HepG2 (cell line): ENCODE measurements around the gene BCL7A. TPM values are rescaled to one million over a fixed set of nuclear protein-coding genes. Genes with fewer than 3 reads are reported as not detected.

Source experiments
- ATAC-seq: fragments of 200-7000 bp; cut with Tn5 transposase; 3 replicates; pipeline ENCODE4 v1.9.1; 2020; ENCODE audit warnings: mild to moderate bottlenecking, moderate library complexity
- BruUV-seq: library from RNA; stranded (reverse); fragments of 400-500 nt; replicated peaks from 2 replicates; lab custom pipeline; 2021; lab: Mats Ljungman, UMichigan
- CTCF ChIA-PET: fragments of 300-600 bp; formaldehyde crosslinking; extraction: SDS; loops from one replicate; lab custom pipeline; 2021; ENCODE audit warnings: low total read pairs, inconsistent platforms, low intra/inter-chr PET ratio; lab: Yijun Ruan, JAX
- POLR2A ChIA-PET: fragments of 350-600 bp; sonication (Branson Sonifier 250); formaldehyde crosslinking; loops from one replicate; lab custom pipeline; 2020; ENCODE audit warnings: antibody characterized with exemption, inconsistent platforms; lab: Yijun Ruan, JAX
- DNase-seq: peaks from one replicate; pipeline ENCODE4 v3.0.0-alpha.2; 2015; ENCODE audit warnings: low spot score
- FAIRE-seq: peaks from 3 replicates; lab custom pipeline; 2011; peaks lifted over from hg19 to GRCh38; lab: Jason Lieb, UNC
- H2AFZ ChIP-seq: one replicate; pipeline ENCODE4 v1.6.1; 2011; ENCODE audit warnings: low read length, inconsistent platforms
- H3K27ac ChIP-seq: fragments of 300-600 bp; 3 replicates; pipeline ENCODE4 v1.8.0; 2011; ENCODE audit warnings: mixed run types, mild to moderate bottlenecking, mixed read lengths, low read length, inconsistent platforms; ENCODE audit not compliant: insufficient read depth; ENCODE audit errors: extremely low read length
- H3K27me3 ChIP-seq, 2 experiments: fragments of 200-600 bp in 1 of 2; 2 replicates in 1 of 2; 3 replicates in 1 of 2; pipeline versions ENCODE4 v1.6.0 to v1.8.0; 2011; ENCODE audit warnings: low read length in 2 of 2, mild to moderate bottlenecking in 2 of 2, moderate library complexity in 2 of 2, inconsistent platforms in 1 of 2; ENCODE audit not compliant: insufficient read depth in 2 of 2, control insufficient read depth in 1 of 2
- H3K36me3 ChIP-seq, 2 experiments: fragments of 200-600 bp in 1 of 2; replicated peaks in 1 of 2; 2 replicates in 1 of 2; 3 replicates in 1 of 2; pipeline versions ENCODE4 v1.5.1 to v1.8.0; 2011; ENCODE audit warnings: low read length in 2 of 2, inconsistent platforms in 1 of 2; ENCODE audit not compliant: insufficient read depth in 2 of 2, control insufficient read depth in 1 of 2
- H3K4me1 ChIP-seq: 2 replicates; pipeline ENCODE4 v1.5.1; 2012; ENCODE audit warnings: low read length, inconsistent platforms; ENCODE audit not compliant: insufficient read depth
- H3K4me2 ChIP-seq: 2 replicates; pipeline ENCODE4 v1.6.0; 2011; ENCODE audit warnings: low read depth, low read length, inconsistent platforms
- H3K4me3 ChIP-seq, 3 experiments: fragments of 200-600 bp in 1 of 3; sonication (generic), shearing (Covaris generic) in 1 of 3; replicated peaks in 1 of 3; 2 replicates each; pipeline ENCODE4 v1.5.1; 2011 to 2016; ENCODE audit warnings: low read length in 3 of 3, inconsistent platforms in 2 of 3, low read depth in 2 of 3, mild to moderate bottlenecking in 2 of 3, control low read depth in 1 of 3, mixed read lengths in 1 of 3; ENCODE audit not compliant: insufficient read depth in 1 of 3
- H3K79me2 ChIP-seq: one replicate; pipeline ENCODE4 v1.6.1; 2011; ENCODE audit warnings: low read length, inconsistent platforms; ENCODE audit not compliant: insufficient read depth
- H3K9ac ChIP-seq: 2 replicates; pipeline ENCODE4 v1.6.0; 2011; ENCODE audit warnings: mild to moderate bottlenecking, low read depth, low read length, inconsistent platforms; ENCODE audit not compliant: insufficient read depth
- H3K9me3 ChIP-seq: 2 replicates; pipeline ENCODE4 v1.5.1; 2012; ENCODE audit warnings: mild to moderate bottlenecking, low read length
- H4K20me1 ChIP-seq: 2 replicates; pipeline ENCODE4 v1.6.0; 2011; ENCODE audit warnings: inconsistent platforms, mild to moderate bottlenecking, low read length, moderate library complexity; ENCODE audit not compliant: insufficient read depth
- AKAP8 ChIP-seq: sonication (generic); formaldehyde crosslinking; IDR thresholded peaks from 2 replicates; pipeline ENCODE4 v1.5.1; 2020; ENCODE audit warnings: mild to moderate bottlenecking, missing genetic modification reagents
- DNMT3B ChIP-seq: conservative IDR thresholded peaks from 2 replicates; pipeline ENCODE4 v1.6.1; 2016; ENCODE audit warnings: missing biosample characterization, control low read depth
- ERF ChIP-seq: IDR thresholded peaks from 2 replicates; pipeline ENCODE4 v1.6.1; 2018; ENCODE audit warnings: missing biosample characterization, missing genetic modification reagents
- NR2C2 ChIP-seq: sonication (generic); formaldehyde crosslinking; IDR thresholded peaks from 2 replicates; pipeline ENCODE4 v1.4.0; 2020; ENCODE audit warnings: missing genetic modification reagents, mild to moderate bottlenecking, moderate library complexity, borderline replicate concordance
- NR2F6 ChIP-seq, 2 experiments: IDR thresholded peaks; 2 replicates each; pipeline ENCODE4 v1.6.1; 2016; ENCODE audit warnings: antibody characterized with exemption in 1 of 2, mild to moderate bottlenecking in 1 of 2
- RAD51 ChIP-seq: fragments of 450-650 bp; IDR thresholded peaks from 2 replicates; pipeline ENCODE4 v1.6.1; 2016; ENCODE audit warnings: borderline replicate concordance
- RARA ChIP-seq: IDR thresholded peaks from 2 replicates; pipeline ENCODE4 v1.6.1; 2016; ENCODE audit warnings: missing genetic modification reagents, missing compliant biosample characterization
- SALL1 ChIP-seq: sonication (generic); formaldehyde crosslinking; IDR thresholded peaks from 2 replicates; pipeline ENCODE4 v1.8.0; 2022; ENCODE audit warnings: mild to moderate bottlenecking, missing genetic modification reagents
- SP4 ChIP-seq: sonication (generic); formaldehyde crosslinking; IDR thresholded peaks from 2 replicates; pipeline ENCODE4 v1.8.1; 2023; ENCODE audit warnings: mild to moderate bottlenecking, missing genetic modification reagents
- TOE1 ChIP-seq: sonication (generic); formaldehyde crosslinking; IDR thresholded peaks from 2 replicates; pipeline ENCODE4 v1.4.0; 2020; ENCODE audit warnings: mild to moderate bottlenecking, missing genetic modification reagents
- ZFX ChIP-seq: sonication (generic); formaldehyde crosslinking; IDR thresholded peaks from 2 replicates; pipeline ENCODE4 v1.4.0; 2020; ENCODE audit warnings: mild to moderate bottlenecking, low read depth, missing genetic modification reagents, moderate library complexity
- ZFYVE20 ChIP-seq: sonication (generic); formaldehyde crosslinking; IDR thresholded peaks from 2 replicates; pipeline ENCODE4 v1.8.0; 2023; ENCODE audit warnings: low read depth, mild to moderate bottlenecking, moderate library complexity, missing genetic modification reagents, borderline replicate concordance
- ZNF121 ChIP-seq: sonication (generic); formaldehyde crosslinking; IDR thresholded peaks from 2 replicates; pipeline ENCODE4 v1.5.0; 2020; ENCODE audit warnings: mild to moderate bottlenecking, missing genetic modification reagents
- ZNF282 ChIP-seq: fragments of 450-650 bp; IDR thresholded peaks from 2 replicates; pipeline ENCODE4 v1.6.1; 2018; ENCODE audit not compliant: partially characterized antibody
- ZNF546 ChIP-seq: sonication (generic); formaldehyde crosslinking; conservative IDR thresholded peaks from 2 replicates; pipeline ENCODE4 v1.8.1; 2023; ENCODE audit warnings: mild to moderate bottlenecking, missing genetic modification reagents
- ZNF83 ChIP-seq: sonication (generic); formaldehyde crosslinking; IDR thresholded peaks from 2 replicates; pipeline ENCODE4 v1.4.0; 2020; ENCODE audit warnings: missing genetic modification reagents, mild to moderate bottlenecking, borderline replicate concordance
- WGBS: methylation state at CpG from one replicate; pipeline ENCODE4 v1.1.6; 2017; ENCODE audit warnings: low lambda C conversion rate; 5-methylcytosine and 5-hydroxymethylcytosine counted together
- in situ Hi-C: cut with HindIII; loops from 2 replicates; pipeline ENCODE4 v1.10.0; 2017; ENCODE audit warnings: low pct_unique_long_range_greater_than_20kb; ENCODE audit not compliant: extremely low pct_ligation_motif_present
- intact Hi-C: fragments of 100-400 bp; cut with micrococcal nuclease; formaldehyde crosslinking; loops from one replicate; pipeline ENCODE4 v1.10.0; 2022; ENCODE audit not compliant: unreplicated experiment
- polyA plus RNA-seq, 8 experiments: library from polyadenylated mRNA; depleted of rRNA in 3 of 8; stranded (reverse) in 7 of 8; unstranded in 1 of 8; fragments of >200 nt; fragmentation: Illumina TruSeq in 4 of 8; extraction: Trizol in 4 of 8; gene quantifications; 2 replicates each; pipeline versions ENCODE4 v1.2.1 to v1.2.3, GENCODE V29; 2011 to 2016; ENCODE audit warnings: low read depth in 4 of 8, missing spikeins in 1 of 8, mixed read lengths in 1 of 8; ENCODE audit not compliant: insufficient read depth in 1 of 8
- total RNA-seq, 5 experiments: library from RNA; depleted of rRNA; stranded (reverse); fragments of >200 nt; fragmentation: Illumina TruSeq; extraction: Trizol; gene quantifications; 2 replicates each; pipeline ENCODE4 v1.2.3, GENCODE V29; 2016; ENCODE audit warnings: low read depth in 1 of 5
- TF ChIP-seq, protein P1 (sequence below): sonication (generic); formaldehyde crosslinking; IDR thresholded peaks from 2 replicates; pipeline ENCODE4 v1.4.0; 2020; ENCODE audit warnings: low read depth, mild to moderate bottlenecking, missing genetic modification reagents
- TF ChIP-seq, protein P2 (sequence below): sonication (generic); formaldehyde crosslinking; IDR thresholded peaks from 2 replicates; pipeline ENCODE4 v1.5.1; 2020; ENCODE audit warnings: mild to moderate bottlenecking, missing genetic modification reagents, moderate library complexity

BCL7A gene
- total and polyA plus RNA-seq, 2 of the 13 experiments (the other 11 are each of a cell fraction or from before 2014, with no cell fraction given): 4.1 to 6.2 TPM

DNA sequence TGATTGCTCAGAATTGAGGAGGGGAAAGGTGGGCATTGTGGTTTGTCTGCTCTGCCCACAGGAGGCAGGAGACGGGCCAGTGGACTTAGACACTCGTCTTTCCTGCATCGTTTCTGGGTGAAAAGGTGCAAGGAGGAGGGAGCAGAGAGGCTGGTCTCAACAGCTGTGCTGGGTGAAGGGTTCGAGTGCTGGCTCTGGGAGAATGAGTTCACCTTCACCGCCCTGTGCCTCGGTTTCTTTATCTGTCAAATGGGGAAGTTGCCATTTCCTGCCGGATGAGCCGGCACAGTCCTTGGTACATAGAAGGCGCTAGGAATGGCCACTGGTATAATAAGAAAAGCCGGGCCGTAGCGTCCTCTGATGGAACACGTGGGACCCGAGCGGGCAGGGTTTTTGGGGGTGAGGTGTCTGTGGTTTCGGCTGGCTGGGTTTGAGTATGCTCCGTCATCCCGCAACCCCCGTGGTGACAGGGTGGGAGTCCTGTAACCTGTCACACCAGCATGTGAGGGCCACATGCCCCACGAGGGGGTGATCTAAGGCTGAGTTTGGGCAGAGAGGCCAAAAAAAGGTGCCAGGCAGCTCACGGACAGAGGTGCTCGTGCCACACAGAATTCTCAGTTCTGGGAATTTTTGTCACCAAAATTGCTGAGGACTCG, 7.3 kb downstream of the BCL7A start (continued):
- TF ChIP-seq RAD51 (no peak), ZFX (CRISPR knock-in tag) (no peak), ZFYVE20 (no peak), ZNF282 (no peak), ZNF83 (CRISPR knock-in tag) (no peak), ERF (CRISPR knock-in tag) (no peak), ZNF546 (CRISPR knock-in tag) (no peak)
- TF ChIP-seq, protein P1, sequence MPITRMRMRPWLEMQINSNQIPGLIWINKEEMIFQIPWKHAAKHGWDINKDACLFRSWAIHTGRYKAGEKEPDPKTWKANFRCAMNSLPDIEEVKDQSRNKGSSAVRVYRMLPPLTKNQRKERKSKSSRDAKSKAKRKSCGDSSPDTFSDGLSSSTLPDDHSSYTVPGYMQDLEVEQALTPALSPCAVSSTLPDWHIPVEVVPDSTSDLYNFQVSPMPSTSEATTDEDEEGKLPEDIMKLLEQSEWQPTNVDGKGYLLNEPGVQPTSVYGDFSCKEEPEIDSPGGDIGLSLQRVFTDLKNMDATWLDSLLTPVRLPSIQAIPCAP: no peak
- TF ChIP-seq, all 625 proteins: peak for 0

DNA sequence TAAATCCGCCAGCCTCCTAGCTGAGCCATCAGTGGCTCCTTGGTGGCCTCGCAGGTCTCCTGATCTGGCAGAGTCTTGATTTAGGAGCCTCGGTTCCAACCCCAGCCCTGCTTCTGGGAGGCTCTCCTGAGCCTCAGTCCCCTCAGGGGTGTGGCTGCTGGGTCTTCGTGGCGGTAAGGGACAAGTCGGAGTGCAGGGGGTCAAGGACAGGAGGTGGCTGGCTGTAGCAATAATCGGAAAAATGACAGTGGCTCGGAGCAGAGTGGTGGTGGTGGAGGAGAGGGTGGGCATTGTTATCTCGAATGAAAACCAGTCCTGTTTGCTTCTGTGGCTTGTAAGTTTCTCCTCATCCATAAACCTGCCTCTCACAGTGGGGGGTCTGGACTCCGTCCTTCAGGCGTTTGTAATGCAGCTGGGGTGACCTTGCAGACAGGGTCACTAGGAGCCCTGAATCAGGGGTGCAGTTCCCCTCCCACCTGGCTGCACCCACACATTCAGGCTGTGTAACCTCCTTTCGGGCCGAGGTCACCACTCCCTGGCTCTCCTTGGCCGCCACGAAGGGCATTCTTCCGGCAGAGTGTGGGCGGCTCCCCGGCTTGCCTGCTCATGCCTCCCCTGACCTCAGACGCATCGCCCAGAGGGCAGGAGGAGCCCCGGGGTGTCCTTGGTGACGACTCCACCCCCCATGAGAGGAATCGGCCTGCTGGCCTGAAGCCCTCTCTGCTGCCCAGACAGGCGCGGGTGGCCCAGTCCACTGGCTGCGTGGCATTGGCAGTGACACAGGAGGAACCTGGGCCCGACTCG, 8.1 kb downstream of the BCL7A start:
- intact Hi-C loops (loop anchor here (10.0 kb wide), 1 partner anchor 115 kb away; the partner anchor contains the start of gene CFAP251), in situ Hi-C loops (no loop called here)
- no TSS peak for BruUV-seq
- POLR2A ChIA-PET: no interaction called here
- ATAC-seq: peak; percentile 15
- Histone ChIP-seq H3K4me1 (peaks cover 20% of the 10 kb centered on the region), H3K79me2 (peaks cover 12% of the 10 kb centered on the region), H4K20me1 (0 out of 2 replicates have a peak, but pooled peaks cover 3% of the 10 kb centered on the region)
- FAIRE-seq: no peak
- no peak for TF ChIP-seq TOE1 (CRISPR knock-in tag)
- no peak for TF ChIP-seq DNMT3B
- peak; percentile 52; the same call in 1 of the 2 replicates for TF ChIP-seq NR2F6 (IDR thresholded peaks at IDR 0.05)
- TF ChIP-seq NR2F6 (CRISPR knock-in tag; IDR thresholded peaks at IDR 0.05): peak; percentile 58
- peak; percentile 77; the same call in 1 of the 2 replicates for TF ChIP-seq AKAP8 (CRISPR knock-in tag)
- TF ChIP-seq, protein P2, sequence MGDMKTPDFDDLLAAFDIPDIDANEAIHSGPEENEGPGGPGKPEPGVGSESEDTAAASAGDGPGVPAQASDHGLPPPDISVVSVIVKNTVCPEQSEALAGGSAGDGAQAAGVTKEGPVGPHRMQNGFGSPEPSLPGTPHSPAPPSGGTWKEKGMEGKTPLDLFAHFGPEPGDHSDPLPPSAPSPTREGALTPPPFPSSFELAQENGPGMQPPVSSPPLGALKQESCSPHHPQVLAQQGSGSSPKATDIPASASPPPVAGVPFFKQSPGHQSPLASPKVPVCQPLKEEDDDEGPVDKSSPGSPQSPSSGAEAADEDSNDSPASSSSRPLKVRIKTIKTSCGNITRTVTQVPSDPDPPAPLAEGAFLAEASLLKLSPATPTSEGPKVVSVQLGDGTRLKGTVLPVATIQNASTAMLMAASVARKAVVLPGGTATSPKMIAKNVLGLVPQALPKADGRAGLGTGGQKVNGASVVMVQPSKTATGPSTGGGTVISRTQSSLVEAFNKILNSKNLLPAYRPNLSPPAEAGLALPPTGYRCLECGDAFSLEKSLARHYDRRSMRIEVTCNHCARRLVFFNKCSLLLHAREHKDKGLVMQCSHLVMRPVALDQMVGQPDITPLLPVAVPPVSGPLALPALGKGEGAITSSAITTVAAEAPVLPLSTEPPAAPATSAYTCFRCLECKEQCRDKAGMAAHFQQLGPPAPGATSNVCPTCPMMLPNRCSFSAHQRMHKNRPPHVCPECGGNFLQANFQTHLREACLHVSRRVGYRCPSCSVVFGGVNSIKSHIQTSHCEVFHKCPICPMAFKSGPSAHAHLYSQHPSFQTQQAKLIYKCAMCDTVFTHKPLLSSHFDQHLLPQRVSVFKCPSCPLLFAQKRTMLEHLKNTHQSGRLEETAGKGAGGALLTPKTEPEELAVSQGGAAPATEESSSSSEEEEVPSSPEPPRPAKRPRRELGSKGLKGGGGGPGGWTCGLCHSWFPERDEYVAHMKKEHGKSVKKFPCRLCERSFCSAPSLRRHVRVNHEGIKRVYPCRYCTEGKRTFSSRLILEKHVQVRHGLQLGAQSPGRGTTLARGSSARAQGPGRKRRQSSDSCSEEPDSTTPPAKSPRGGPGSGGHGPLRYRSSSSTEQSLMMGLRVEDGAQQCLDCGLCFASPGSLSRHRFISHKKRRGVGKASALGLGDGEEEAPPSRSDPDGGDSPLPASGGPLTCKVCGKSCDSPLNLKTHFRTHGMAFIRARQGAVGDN (CRISPR knock-in tag): peak; percentile 10; the same call in 1 of the 2 replicates
- TF ChIP-seq SP4 (CRISPR knock-in tag): 0 out of 2 replicates have a peak, but pooled peaks have one; percentile 31
- TF ChIP-seq NR2C2 (CRISPR knock-in tag): 0 out of 2 replicates have a peak, but pooled peaks have one; percentile 28
- TF ChIP-seq ZNF121 (CRISPR knock-in tag): no peak
- peak; percentile 16; the same call in 1 of the 2 replicates for TF ChIP-seq SALL1 (CRISPR knock-in tag)
- TF ChIP-seq RARA (CRISPR knock-in tag): peak; percentile 23; the same call in 1 of the 2 replicates
- TF ChIP-seq, all 625 proteins: peak for 7
- WGBS: 41% methylated on average over 11 of the region's 28 CpGs
- no peak for DNase-seq
- 0 out of 2 replicates have a peak overlapping the region, but pooled peaks have one; percentile 8 for H3K9ac ChIP-seq
- CTCF ChIA-PET: no interaction called here
- H2AFZ ChIP-seq: no peak overlapping the region
- no peak overlapping the region; the same call in 1 of the 2 replicates for H3K4me2 ChIP-seq
- no peak overlapping the region for H3K27ac ChIP-seq
- H3K9me3 ChIP-seq: no peaks in the 10 kb centered on the region
- no peaks in the 10 kb centered on the region for H3K27me3 ChIP-seq
- peaks cover 1% of the 10 kb centered on the region in 2 experiments; a peak in 2 of 5 replicates for H3K36me3 ChIP-seq
- no peak overlapping the region for H3K4me3 ChIP-seq
